Liver (tissue), 9 donors: ENCODE measurements around the gene ZNF335. TPM values are rescaled to one million over a fixed set of nuclear protein-coding genes. Genes with fewer than 3 reads are reported as not detected.

Experiments
- DNase-seq: peaks from one replicate; pipeline ENCODE4 v3.0.0-alpha.2; 2017; ENCODE audit warnings: low spot score
- H3K27ac ChIP-seq, 2 donors: one replicate each; pipeline ENCODE4 v1.7.0; 2013; ENCODE audit warnings: inconsistent platforms in 2 of 2, low read length in 2 of 2, control low read depth in 1 of 2, low read depth in 1 of 2, mild to moderate bottlenecking in 1 of 2
- H3K27me3 ChIP-seq, 4 donors: one replicate each; pipeline versions ENCODE4 v1.6.1 to v1.7.0; 2013; ENCODE audit warnings: low read length in 3 of 4, inconsistent platforms in 1 of 4, mild to moderate bottlenecking in 1 of 4, moderate library complexity in 1 of 4; ENCODE audit not compliant: control insufficient read depth in 4 of 4, insufficient read depth in 4 of 4
- H3K36me3 ChIP-seq, 4 donors: one replicate each; pipeline versions ENCODE4 v1.6.1 to v1.7.0; 2013; ENCODE audit warnings: low read length in 3 of 4, mild to moderate bottlenecking in 3 of 4, low read depth in 1 of 4, moderate library complexity in 1 of 4; ENCODE audit not compliant: control insufficient read depth in 4 of 4, insufficient read depth in 3 of 4
- H3K4me1 ChIP-seq, 4 donors: one replicate each; pipeline versions ENCODE4 v1.6.1 to v1.7.0; 2013; ENCODE audit warnings: low read length in 3 of 4, mild to moderate bottlenecking in 3 of 4, moderate library complexity in 1 of 4; ENCODE audit not compliant: control insufficient read depth in 4 of 4, insufficient read depth in 4 of 4
- H3K4me3 ChIP-seq, 3 donors: one replicate each; pipeline versions ENCODE4 v1.6.1 to v1.7.0; 2013; ENCODE audit warnings: low read length in 3 of 3, control low read depth in 1 of 3, low read depth in 1 of 3, mild to moderate bottlenecking in 1 of 3
- H3K9ac ChIP-seq, 2 donors: one replicate each; pipeline ENCODE4 v1.7.0; 2013; ENCODE audit warnings: low read length in 2 of 2, mild to moderate bottlenecking in 2 of 2, moderate library complexity in 2 of 2, control low read depth in 1 of 2, low read depth in 1 of 2
- H3K9me3 ChIP-seq, 4 donors: one replicate each; pipeline versions ENCODE4 v1.6.1 to v1.7.0; 2013; ENCODE audit warnings: low read length in 3 of 4; ENCODE audit not compliant: control insufficient read depth in 4 of 4
- ATF3 ChIP-seq: IDR thresholded peaks from 2 replicates; pipeline ENCODE4 v1.6.1; 2016; ENCODE audit warnings: antibody characterized with exemption
- EGR1 ChIP-seq, 2 donors: IDR thresholded peaks; 2 replicates each; pipeline ENCODE4 v1.6.1; 2016 to 2018; ENCODE audit warnings: antibody characterized with exemption in 2 of 2, low read depth in 2 of 2
- FOXA1 ChIP-seq: IDR thresholded peaks from 2 replicates; pipeline ENCODE4 v1.6.1; 2016; ENCODE audit warnings: antibody characterized with exemption
- HNF4A ChIP-seq, 2 donors: conservative IDR thresholded peaks; 2 replicates each; pipeline ENCODE4 v1.6.1; 2016; ENCODE audit warnings: antibody characterized with exemption in 2 of 2, mild to moderate bottlenecking in 2 of 2
- HNF4G ChIP-seq: IDR thresholded peaks from 2 replicates; pipeline ENCODE4 v1.6.1; 2016; ENCODE audit warnings: antibody characterized with exemption
- JUND ChIP-seq, 2 donors: IDR thresholded peaks; 2 replicates each; pipeline ENCODE4 v1.6.1; 2016; ENCODE audit warnings: antibody characterized with exemption in 2 of 2
- NR2F2 ChIP-seq: IDR thresholded peaks from 2 replicates; pipeline ENCODE4 v1.6.1; 2016; ENCODE audit warnings: antibody characterized with exemption
- RAD21 ChIP-seq, 2 donors: IDR thresholded peaks; 2 replicates each; pipeline ENCODE4 v1.6.1; 2016; ENCODE audit warnings: antibody characterized with exemption in 2 of 2, mild to moderate bottlenecking in 2 of 2
- REST ChIP-seq: IDR thresholded peaks from 2 replicates; pipeline ENCODE4 v1.6.1; 2016; ENCODE audit warnings: antibody characterized with exemption, mild to moderate bottlenecking
- RXRA ChIP-seq, 2 donors: IDR thresholded peaks; 2 replicates each; pipeline ENCODE4 v1.6.1; 2017 to 2018; ENCODE audit warnings: antibody characterized with exemption in 2 of 2, mild to moderate bottlenecking in 1 of 2
- SP1 ChIP-seq: IDR thresholded peaks from 2 replicates; pipeline ENCODE4 v1.6.1; 2018; ENCODE audit warnings: antibody characterized with exemption, mild to moderate bottlenecking
- YY1 ChIP-seq: IDR thresholded peaks from 2 replicates; pipeline ENCODE4 v1.6.1; 2016; ENCODE audit warnings: antibody characterized with exemption, mild to moderate bottlenecking
- WGBS: extraction: QIAGEN DNeasy Blood & Tissue Kit; methylation state at CpG from one replicate; pipeline ENCODE4 v1.1.7; 2013; 5-methylcytosine and 5-hydroxymethylcytosine counted together
- polyA plus RNA-seq, 2 donors: library from polyadenylated mRNA; stranded (reverse) in 1 of 2; unstranded in 1 of 2; fragments of 200-250 nt in 1 of 2; fragments of >200 nt in 1 of 2; fragmentation: Nextera tagmentation in 1 of 2; extraction: Ambion mirVana in 1 of 2; gene quantifications; one replicate each; pipeline versions ENCODE4 v1.2.1 to v1.2.3, GENCODE V29; 2013 to 2015
- total RNA-seq, 2 donors: library from RNA; depleted of rRNA; stranded (reverse); fragments of >200 nt; gene quantifications; one replicate each; pipeline ENCODE4 v1.2.3, GENCODE V29; 2014
- TF ChIP-seq, protein P1 (sequence below): fragments of 150-350 bp; IDR thresholded peaks from 2 replicates; pipeline ENCODE4 v1.5.1; 2017; ENCODE audit warnings: improper control_type of control experiment, low read depth, low read length; ENCODE audit not compliant: missing input control
- TF ChIP-seq, protein P2 (sequence below): IDR thresholded peaks from 2 replicates; pipeline ENCODE4 v1.6.1; 2016; ENCODE audit warnings: antibody characterized with exemption
- donor health status: healthy.
- donor health status: healthy.
- donor health status: healthy.
- donor health status: healthy.
- donor health status: healthy.

ZNF335 gene
- total and polyA plus RNA-seq, 4 donors, result 3.0 to 14.6 (median 6.6) TPM

- H3K9ac ChIP-seq, result no peak overlapping the region
- no peaks in the 10 kb centered on the region for H3K9me3 ChIP-seq
- DNase-seq, result no peak
- no peak for TF ChIP-seq ATF3
- TF ChIP-seq, protein P1, sequence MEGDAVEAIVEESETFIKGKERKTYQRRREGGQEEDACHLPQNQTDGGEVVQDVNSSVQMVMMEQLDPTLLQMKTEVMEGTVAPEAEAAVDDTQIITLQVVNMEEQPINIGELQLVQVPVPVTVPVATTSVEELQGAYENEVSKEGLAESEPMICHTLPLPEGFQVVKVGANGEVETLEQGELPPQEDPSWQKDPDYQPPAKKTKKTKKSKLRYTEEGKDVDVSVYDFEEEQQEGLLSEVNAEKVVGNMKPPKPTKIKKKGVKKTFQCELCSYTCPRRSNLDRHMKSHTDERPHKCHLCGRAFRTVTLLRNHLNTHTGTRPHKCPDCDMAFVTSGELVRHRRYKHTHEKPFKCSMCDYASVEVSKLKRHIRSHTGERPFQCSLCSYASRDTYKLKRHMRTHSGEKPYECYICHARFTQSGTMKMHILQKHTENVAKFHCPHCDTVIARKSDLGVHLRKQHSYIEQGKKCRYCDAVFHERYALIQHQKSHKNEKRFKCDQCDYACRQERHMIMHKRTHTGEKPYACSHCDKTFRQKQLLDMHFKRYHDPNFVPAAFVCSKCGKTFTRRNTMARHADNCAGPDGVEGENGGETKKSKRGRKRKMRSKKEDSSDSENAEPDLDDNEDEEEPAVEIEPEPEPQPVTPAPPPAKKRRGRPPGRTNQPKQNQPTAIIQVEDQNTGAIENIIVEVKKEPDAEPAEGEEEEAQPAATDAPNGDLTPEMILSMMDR, result no peak
- TF ChIP-seq NR2F2, result no peak
- TF ChIP-seq YY1, result no peak
- TF ChIP-seq FOXA1, result no peak
- no peak for TF ChIP-seq RXRA (IDR thresholded peaks at IDR 0.05)
- TF ChIP-seq HNF4G, result no peak
- no peak for TF ChIP-seq SP1
- TF ChIP-seq HNF4A (conservative IDR thresholded peaks at IDR 0.05), result no peak
- no peaks in the 10 kb centered on the region for H3K4me1 ChIP-seq
- peaks cover 0 to 2% (median 1%) of the 10 kb centered on the region in 4 donors for H3K27me3 ChIP-seq
- H3K27ac ChIP-seq, result no peak overlapping the region
- 75% methylated on average over 7 of the region's 7 CpGs for WGBS
- H3K4me3 ChIP-seq, result no peak overlapping the region
- no peaks in the 10 kb centered on the region for H3K36me3 ChIP-seq
These were observed 13.6 kb upstream of the ZNF335 start for GRCh38 chr20:45985573-45985972.

GRCh38 chr20:45983279-45983743 is 11.3 kb upstream of the ZNF335 start:
- Histone ChIP-seq H3K27ac (no peak overlapping the region), H3K36me3 (no peaks in the 10 kb centered on the region), H3K4me1 (no peaks in the 10 kb centered on the region), H3K9me3 (no peaks in the 10 kb centered on the region), H3K9ac (no peak overlapping the region), H3K27me3 (peaks cover 0 to 2% (median 0%) of the 10 kb centered on the region in 4 donors), H3K4me3 (no peak overlapping the region)
- 68% methylated on average over 7 of the region's 7 CpGs for WGBS
- TF ChIP-seq REST, result no peak
- TF ChIP-seq EGR1 (IDR thresholded peaks at IDR 0.05; ENCODE audit: low read depth in 2 of 2), result no peak
- no peak for DNase-seq

DNA sequence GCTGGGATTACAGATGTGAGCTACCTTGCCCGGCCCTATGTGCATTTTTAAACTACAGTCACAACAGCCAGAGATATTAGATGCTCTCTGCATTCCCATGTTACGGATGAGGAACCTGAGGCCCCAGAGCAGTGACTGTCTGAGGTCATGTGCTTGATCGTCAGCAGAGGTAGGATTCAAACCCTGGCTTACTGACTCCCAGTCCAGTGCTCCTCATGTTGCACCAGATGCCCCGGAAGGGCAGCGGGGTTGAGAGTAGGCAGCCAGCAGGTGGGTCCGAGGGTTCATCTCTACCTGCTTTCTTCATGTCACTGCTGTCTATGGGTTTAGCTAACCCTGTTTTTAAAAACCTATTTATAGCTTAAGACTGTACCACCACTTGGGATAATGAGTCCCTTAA is 9.3 kb upstream of the ZNF335 start:
- Histone ChIP-seq H3K9me3 (no peaks in the 10 kb centered on the region), H3K36me3 (no peaks in the 10 kb centered on the region), H3K27ac (no peak overlapping the region), H3K4me1 (no peaks in the 10 kb centered on the region), H3K4me3 (no peak overlapping the region), H3K9ac (no peak overlapping the region), H3K27me3 (peaks cover 0 to 2% (median 0%) of the 10 kb centered on the region in 4 donors)
- 90% methylated on average over 6 of the region's 6 CpGs for WGBS
- TF ChIP-seq YY1 (no peak), RAD21 (IDR thresholded peaks at IDR 0.05) (no peak), EGR1 (IDR thresholded peaks at IDR 0.05; ENCODE audit: low read depth in 2 of 2) (no peak), JUND (IDR thresholded peaks at IDR 0.05) (no peak), RXRA (IDR thresholded peaks at IDR 0.05) (no peak), REST (no peak), FOXA1 (no peak), HNF4G (no peak), NR2F2 (no peak), SP1 (no peak)
- TF ChIP-seq, protein P2, sequence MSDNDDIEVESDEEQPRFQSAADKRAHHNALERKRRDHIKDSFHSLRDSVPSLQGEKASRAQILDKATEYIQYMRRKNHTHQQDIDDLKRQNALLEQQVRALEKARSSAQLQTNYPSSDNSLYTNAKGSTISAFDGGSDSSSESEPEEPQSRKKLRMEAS, result no peak
- no peak for DNase-seq
